ENCODE data around the gene SYNDIG1.

DNA sequence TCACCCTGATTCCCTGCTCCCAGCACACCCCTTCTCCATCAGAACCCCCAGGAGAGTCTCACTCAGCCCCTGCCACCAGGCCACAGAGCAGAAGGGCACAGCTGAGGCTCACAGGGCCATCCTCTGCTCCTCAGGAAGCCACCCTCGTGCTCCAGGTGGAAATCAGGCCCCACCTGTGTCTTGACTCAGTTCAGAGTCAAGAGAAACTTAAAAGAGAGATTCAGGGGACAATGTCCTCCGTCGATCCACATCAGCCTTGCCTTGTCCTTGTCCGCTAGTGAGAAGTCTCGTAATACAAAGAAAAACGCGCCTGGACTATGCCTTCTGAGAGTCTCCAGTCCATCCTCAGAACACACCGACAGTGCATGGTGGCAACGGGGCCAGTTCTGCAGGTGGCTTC lies 114.6 kb downstream of the SYNDIG1 start:
- TF ChIP-seq SMC3 (IDR thresholded peaks at IDR 0.05; ENCODE audit: low read depth, low read length) (no peak), RAD21 (IDR thresholded peaks at IDR 0.05; ENCODE audit: low read length) (no peak)

Measured in IMR-90 (cell line).